Thymus (tissue), 11 donors: ENCODE results near the gene MCC. TPM values are rescaled to one million over a fixed set of nuclear protein-coding genes. Genes with fewer than 3 reads are reported as not detected.
A peak's percentile ranks its signal among the peaks of the same experiment; 100 is the strongest.
"Not testable (repeated sequence)": the region's sequence is repeated elsewhere in the genome, so short reads cannot be mapped to it uniquely, and the experiment has no call there.

Experiments used
- DNase-seq, 9 donors: peaks; one replicate each; pipeline ENCODE4 v3.0.0-alpha.2; 2013; ENCODE audit warnings: low spot score in 9 of 9, low read depth in 6 of 9, missing footprints in 1 of 9
- H3K27ac ChIP-seq, 2 donors: one replicate each; pipeline ENCODE4 v1.5.1; 2013; ENCODE audit warnings: control low read depth in 1 of 2, low read depth in 1 of 2, low read length in 1 of 2, mild to moderate bottlenecking in 1 of 2, moderate library complexity in 1 of 2
- H3K27me3 ChIP-seq, 2 donors: one replicate each; pipeline ENCODE4 v1.5.1; 2013; ENCODE audit warnings: low read length in 1 of 2; ENCODE audit not compliant: control insufficient read depth in 2 of 2, insufficient read depth in 1 of 2
- H3K36me3 ChIP-seq, 2 donors: one replicate each; pipeline ENCODE4 v1.5.1; 2013; ENCODE audit warnings: low read length in 1 of 2, mild to moderate bottlenecking in 1 of 2, moderate library complexity in 1 of 2; ENCODE audit not compliant: control insufficient read depth in 2 of 2, insufficient read depth in 2 of 2
- H3K4me1 ChIP-seq, 2 donors: one replicate each; pipeline ENCODE4 v1.5.1; 2013; ENCODE audit warnings: low read length in 2 of 2; ENCODE audit not compliant: control insufficient read depth in 2 of 2, insufficient read depth in 2 of 2
- H3K4me3 ChIP-seq, 2 donors: one replicate each; pipeline ENCODE4 v1.5.1; 2013; ENCODE audit warnings: low read length in 2 of 2, control low read depth in 1 of 2, mild to moderate bottlenecking in 1 of 2
- H3K9me3 ChIP-seq, 2 donors: one replicate each; pipeline ENCODE4 v1.5.1; 2013; ENCODE audit warnings: low read length in 1 of 2, mild to moderate bottlenecking in 1 of 2; ENCODE audit not compliant: control insufficient read depth in 2 of 2, insufficient read depth in 1 of 2
- WGBS: extraction: QIAGEN DNeasy Blood & Tissue Kit; methylation state at CpG from one replicate; pipeline ENCODE4 v1.1.7; 2013; 5-methylcytosine and 5-hydroxymethylcytosine counted together
- polyA plus RNA-seq: library from polyadenylated mRNA; stranded (reverse); fragments of 200-250 nt; gene quantifications from one replicate; pipeline ENCODE4 v1.2.3, GENCODE V29; 2013
- total RNA-seq: library from RNA; stranded (reverse); fragments of 120-200 nt; gene quantifications from one replicate; pipeline ENCODE4 v1.2.4, GENCODE V29; 2013
- donor health status: healthy.

Gene MCC
- total and polyA plus RNA-seq, 2 donors = 5.1 to 7.0 TPM

GRCh38 chr5:113085084-113085414 lies 403.2 kb downstream of the MCC start:
- Histone ChIP-seq H3K4me1 (peaks cover 0 to 6% of the 10 kb centered on the region in 2 donors), H3K36me3 (no peaks in the 10 kb centered on the region), H3K27me3 (peaks cover 0 to 8% of the 10 kb centered on the region in 2 donors), H3K27ac (no peak overlapping the region), H3K9me3 (no peaks in the 10 kb centered on the region), H3K4me3 (no peak overlapping the region)
- no peak for DNase-seq
- 95% methylated on average over 8 of the region's 8 CpGs for WGBS

- 75% methylated on average over 3 of the region's 3 CpGs for WGBS
- DNase-seq = no peak
Observed at GRCh38 chr5:113084402-113085083, 403.7 kb downstream of the MCC start.

GRCh38 chr5:113083481-113083880 lies 404.8 kb downstream of the MCC start:
- Histone ChIP-seq H3K36me3 (no peaks in the 10 kb centered on the region), H3K9me3 (no peaks in the 10 kb centered on the region), H3K27ac (peak overlapping the region in 1 of 2 donors; percentile 3), H3K27me3 (peaks cover 0 to 3% of the 10 kb centered on the region in 2 donors), H3K4me3 (no peak overlapping the region), H3K4me1 (peaks cover 0 to 6% of the 10 kb centered on the region in 2 donors)
- no peak for DNase-seq

More at GRCh38 chr5:113084402-113085083, 403.7 kb downstream of the MCC start:
- H3K9me3 ChIP-seq = no peaks in the 10 kb centered on the region
- H3K4me1 ChIP-seq = peaks cover 0 to 6% of the 10 kb centered on the region in 2 donors
- H3K36me3 ChIP-seq = no peaks in the 10 kb centered on the region
- peak overlapping the region in 1 of 2 donors; percentile 62 for H3K27ac ChIP-seq
- peaks cover 0 to 8% of the 10 kb centered on the region in 2 donors for H3K27me3 ChIP-seq
- no peak overlapping the region for H3K4me3 ChIP-seq

GRCh38 chr5:113082547-113082905 lies 405.7 kb downstream of the MCC start:
- no peak for DNase-seq
- WGBS = 96% methylated on average over 7 of the region's 7 CpGs
- Histone ChIP-seq H3K27ac (peak overlapping the region in 1 of 2 donors; percentile 53), H3K4me1 (peaks cover 0 to 6% of the 10 kb centered on the region in 2 donors), H3K4me3 (no peak overlapping the region), H3K9me3 (no peaks in the 10 kb centered on the region), H3K27me3 (peaks cover 0 to 3% of the 10 kb centered on the region in 2 donors), H3K36me3 (no peaks in the 10 kb centered on the region)

- peaks cover 0 to 6% of the 10 kb centered on the region in 2 donors for H3K4me1 ChIP-seq
- DNase-seq = no peak
- H3K9me3 ChIP-seq = no peaks in the 10 kb centered on the region
- H3K27me3 ChIP-seq = peaks cover 0 to 3% of the 10 kb centered on the region in 2 donors
- WGBS = 95% methylated on average over 5 of the region's 5 CpGs
- no peaks in the 10 kb centered on the region for H3K36me3 ChIP-seq
- H3K4me3 ChIP-seq = no peak overlapping the region
- H3K27ac ChIP-seq = no peak overlapping the region
Observed at GRCh38 chr5:113081881-113082546, 406.2 kb downstream of the MCC start.

GRCh38 chr5:113081091-113081839 lies 407.0 kb downstream of the MCC start:
- 93% methylated on average over 4 of the region's 4 CpGs for WGBS
- no peaks in the 10 kb centered on the region for H3K27me3 ChIP-seq
- H3K4me1 ChIP-seq = peaks cover 0 to 6% of the 10 kb centered on the region in 2 donors
- no peak overlapping the region for H3K4me3 ChIP-seq
- DNase-seq = no peak
- H3K27ac ChIP-seq = no peak overlapping the region
- no peaks in the 10 kb centered on the region for H3K9me3 ChIP-seq
- H3K36me3 ChIP-seq = no peaks in the 10 kb centered on the region

- not testable (repeated sequence) for H3K27me3 ChIP-seq, H3K27ac ChIP-seq, H3K36me3 ChIP-seq, DNase-seq, H3K9me3 ChIP-seq, H3K4me1 ChIP-seq, H3K4me3 ChIP-seq
- WGBS = 100% methylated on average over 2 of the region's 2 CpGs
Observed at GRCh38 chr5:113076649-113077048, 411.6 kb downstream of the MCC start.

- Histone ChIP-seq H3K4me1 (no peaks in the 10 kb centered on the region), H3K36me3 (no peaks in the 10 kb centered on the region), H3K9me3 (peaks cover 0 to 7% of the 10 kb centered on the region in 2 donors), H3K4me3 (no peak overlapping the region), H3K27ac (no peak overlapping the region), H3K27me3 (no peaks in the 10 kb centered on the region)
- DNase-seq = no peak
- whole genome bisulfite sequencing = 97% methylated on average over 21 of the region's 21 CpGs
Observed at GRCh38 chr5:113075019-113075418, 413.2 kb downstream of the MCC start.

- not testable (repeated sequence) for H3K27me3 ChIP-seq, H3K4me3 ChIP-seq, H3K36me3 ChIP-seq, H3K9me3 ChIP-seq, H3K27ac ChIP-seq, H3K4me1 ChIP-seq
- DNase-seq = peak in 1 of 9 donors; percentile 29
- WGBS = 86% methylated on average over 11 of the region's 11 CpGs
Observed at GRCh38 chr5:113073629-113074034, 414.6 kb downstream of the MCC start.
